Uterus (tissue), 4 donors: ENCODE data around the gene SSTR3. TPM values are rescaled to one million over a fixed set of nuclear protein-coding genes. Genes with fewer than 3 reads are reported as not detected.

ENCODE experiments used
- DNase-seq, 2 donors: peaks; one replicate each; pipeline ENCODE4 v3.0.0-alpha.2; 2019 to 2020
- H3K27ac ChIP-seq, 2 donors: fragments of 200-600 bp; sonication (generic); 1 replicate in 1 of 2; 2 replicates in 1 of 2; pipeline ENCODE4 v1.5.1; 2016 to 2018
- H3K27me3 ChIP-seq, 2 donors: fragments of 200-600 bp; sonication (generic); one replicate each; pipeline ENCODE4 v1.5.1; 2018 to 2019; ENCODE audit warnings: control low read depth in 1 of 2
- H3K36me3 ChIP-seq, 2 donors: fragments of 200-600 bp; sonication (generic); one replicate each; pipeline ENCODE4 v1.5.1; 2019; ENCODE audit warnings: control low read depth in 1 of 2
- H3K4me1 ChIP-seq, 2 donors: fragments of 200-600 bp; sonication (generic); one replicate each; pipeline ENCODE4 v1.5.1; 2018 to 2019; ENCODE audit warnings: control low read depth in 1 of 2
- H3K4me3 ChIP-seq, 2 donors: fragments of 200-600 bp; sonication (generic); 1 replicate in 1 of 2; 2 replicates in 1 of 2; pipeline ENCODE4 v1.5.1; 2018 to 2019; ENCODE audit warnings: mild to moderate bottlenecking in 1 of 2
- H3K9me3 ChIP-seq, 2 donors: fragments of 200-600 bp; sonication (generic); one replicate each; pipeline ENCODE4 v1.5.1; 2019; ENCODE audit warnings: control low read depth in 1 of 2
- CTCF ChIP-seq, 4 experiments: fragments of 200-600 bp in 2 of 4; fragments of 450-650 bp in 2 of 4; sonication (generic) in 2 of 4; IDR thresholded peaks; one replicate each; pipeline ENCODE4 v1.5.1; 2016 to 2019; ENCODE audit warnings: antibody characterized with exemption in 4 of 4, mild to moderate bottlenecking in 2 of 4, moderate library complexity in 1 of 4
- POLR2A ChIP-seq, 2 donors: fragments of 450-650 bp; IDR thresholded peaks; one replicate each; pipeline ENCODE4 v1.6.1; 2016; ENCODE audit warnings: antibody characterized with exemption in 2 of 2, mild to moderate bottlenecking in 1 of 2, moderate library complexity in 1 of 2
- intact Hi-C: fragments of 100-400 bp; cut with DNase I; formaldehyde crosslinking; loops from one replicate; pipeline ENCODE4 v1.15.1; 2023; ENCODE audit warnings: low total_unique reads
- total RNA-seq, 4 donors: library from RNA; depleted of rRNA in 3 of 4; stranded (reverse); fragments of >200 nt in 3 of 4; gene quantifications; one replicate each; pipeline versions ENCODE4 v1.1.0 to v1.2.4, GENCODE V29; 2014 to 2023
- donor health status: DM: yes; HTN: yes; CAD: no.

Gene SSTR3
- total RNA-seq, 4 donors from 2014 or later = under 0.01 to 5.8 (median 3.1) TPM; not detected in 1

GRCh38 chr22:37184380-37184755 is 27.9 kb downstream of the SSTR3 start:
- Histone ChIP-seq H3K9me3 (no peaks in the 10 kb centered on the region), H3K4me1 (peaks cover 7 to 15% of the 10 kb centered on the region in 2 donors), H3K27ac (no peak overlapping the region), H3K4me3 (no peak overlapping the region), H3K36me3 (no peaks in the 10 kb centered on the region), H3K27me3 (no peaks in the 10 kb centered on the region)
- TF ChIP-seq CTCF (IDR thresholded peaks at IDR 0.05) (no peak), POLR2A (IDR thresholded peaks at IDR 0.05) (no peak)
- intact Hi-C loops = no loop called here
- DNase-seq = no peak

- Histone ChIP-seq H3K27me3 (no peaks in the 10 kb centered on the region), H3K36me3 (no peaks in the 10 kb centered on the region), H3K27ac (no peak overlapping the region), H3K4me3 (no peak overlapping the region), H3K4me1 (peaks cover 10 to 14% of the 10 kb centered on the region in 2 donors), H3K9me3 (no peaks in the 10 kb centered on the region)
- intact Hi-C loops = no loop called here
- DNase-seq = no peak
- TF ChIP-seq CTCF (IDR thresholded peaks at IDR 0.05) = no peak
- TF ChIP-seq POLR2A (IDR thresholded peaks at IDR 0.05) = no peak
Measured at GRCh38 chr22:37183432-37184379, 28.6 kb downstream of the SSTR3 start.

- H3K9me3 ChIP-seq = no peaks in the 10 kb centered on the region
- H3K4me1 ChIP-seq = peaks cover 6 to 16% of the 10 kb centered on the region in 2 donors
- H3K4me3 ChIP-seq = no peak overlapping the region
- intact Hi-C loops = no loop called here
- no peak for TF ChIP-seq POLR2A (IDR thresholded peaks at IDR 0.05)
- no peak for TF ChIP-seq CTCF (IDR thresholded peaks at IDR 0.05)
- no peaks in the 10 kb centered on the region for H3K27me3 ChIP-seq
- DNase-seq = no peak
- H3K36me3 ChIP-seq = no peaks in the 10 kb centered on the region
- no peak overlapping the region for H3K27ac ChIP-seq
Measured at GRCh38 chr22:37182949-37183245, 29.4 kb downstream of the SSTR3 start.

- no peak for DNase-seq
Measured at GRCh38 chr22:37182101-37182948, 30.0 kb downstream of the SSTR3 start.

More at GRCh38 chr22:37182101-37182948, 30.0 kb downstream of the SSTR3 start:
- H3K36me3 ChIP-seq = no peaks in the 10 kb centered on the region
- H3K4me3 ChIP-seq = no peak overlapping the region
- H3K27ac ChIP-seq = no peak overlapping the region
- TF ChIP-seq POLR2A (IDR thresholded peaks at IDR 0.05) (no peak), CTCF (IDR thresholded peaks at IDR 0.05) (no peak)
- peaks cover 6 to 16% of the 10 kb centered on the region in 2 donors for H3K4me1 ChIP-seq
- H3K27me3 ChIP-seq = no peaks in the 10 kb centered on the region
- intact Hi-C loops = no loop called here
- no peaks in the 10 kb centered on the region for H3K9me3 ChIP-seq
